BLaER1 treated with 17β-estradiol and CSF1 and Interleukin-3, amounts not matched to agents 10 nM and 100 nM (cell line): Measurements from ENCODE around the gene PLK4.
"Not testable (repeated sequence)": the region's sequence is repeated elsewhere in the genome, so short reads cannot be mapped to it uniquely, and the experiment has no call there.

Source experiments
- H3K27ac ChIP-seq, 11 experiments: shearing (Covaris generic); formaldehyde crosslinking; 2 replicates each; pipeline ENCODE4 v1.8.1; 2022
- H3K27me3 ChIP-seq, 11 experiments: shearing (Covaris generic); formaldehyde crosslinking; 2 replicates each; pipeline ENCODE4 v1.8.1; 2022
- H3K36me3 ChIP-seq, 11 experiments: shearing (Covaris generic); formaldehyde crosslinking; 2 replicates each; pipeline ENCODE4 v1.8.1; 2022
- H3K4me1 ChIP-seq, 10 experiments: shearing (Covaris generic); formaldehyde crosslinking; 2 replicates each; pipeline ENCODE4 v1.8.1; 2022
- H3K4me2 ChIP-seq, 11 experiments: shearing (Covaris generic); formaldehyde crosslinking; 2 replicates each; pipeline ENCODE4 v1.8.1; 2022
- H3K4me3 ChIP-seq, 10 experiments: shearing (Covaris generic); formaldehyde crosslinking; 2 replicates each; pipeline ENCODE4 v1.8.1; 2022
- H3K9ac ChIP-seq, 11 experiments: shearing (Covaris generic); formaldehyde crosslinking; 2 replicates each; pipeline ENCODE4 v1.8.1; 2022
- H3K9me3 ChIP-seq, 11 experiments: shearing (Covaris generic); formaldehyde crosslinking; replicated peaks in 1 of 11; 2 replicates each; pipeline ENCODE4 v1.8.1; 2022
- H4K20me1 ChIP-seq, 11 experiments: shearing (Covaris generic); formaldehyde crosslinking; 2 replicates each; pipeline ENCODE4 v1.8.1; 2022
- Cebpa-rat ChIP-seq, 11 experiments: shearing (Covaris generic); IDR thresholded peaks; 2 replicates each; pipeline ENCODE4 v1.8.1; 2022

Gene PLK4

DNA sequence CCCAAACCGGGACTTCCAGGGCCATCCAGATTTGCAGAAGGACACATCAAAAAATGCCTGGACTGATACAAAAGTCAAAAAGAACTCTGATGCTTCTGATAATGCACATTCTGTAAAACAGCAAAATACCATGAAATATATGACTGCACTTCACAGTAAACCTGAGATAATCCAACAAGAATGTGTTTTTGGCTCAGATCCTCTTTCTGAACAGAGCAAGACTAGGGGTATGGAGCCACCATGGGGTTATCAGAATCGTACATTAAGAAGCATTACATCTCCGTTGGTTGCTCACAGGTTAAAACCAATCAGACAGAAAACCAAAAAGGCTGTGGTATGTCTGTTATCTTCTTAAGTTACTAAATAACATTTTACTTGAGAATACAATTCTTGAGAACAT lies 9.2 kb downstream of the PLK4 start:
- TF ChIP-seq Cebpa-rat (IDR thresholded peaks at IDR 0.05): no peak
- H3K4me1 ChIP-seq: peaks cover 0 to 6% (median 0%) of the 10 kb centered on the region in 10 experiments; a peak in 1 of 20 replicates
- H3K9ac ChIP-seq: no peak overlapping the region
- H3K4me2 ChIP-seq: no peak overlapping the region
- H3K9me3 ChIP-seq: no peaks in the 10 kb centered on the region
- H4K20me1 ChIP-seq: peaks cover 0 to 17% (median 0%) of the 10 kb centered on the region in 11 experiments; a peak in 6 of 22 replicates
- H3K4me3 ChIP-seq: no peak overlapping the region
- H3K27ac ChIP-seq: no peak overlapping the region
- H3K36me3 ChIP-seq: peaks cover 16 to 99% (median 81%) of the 10 kb centered on the region in 11 experiments; a peak in 21 of 22 replicates
- H3K27me3 ChIP-seq: no peaks in the 10 kb centered on the region

DNA sequence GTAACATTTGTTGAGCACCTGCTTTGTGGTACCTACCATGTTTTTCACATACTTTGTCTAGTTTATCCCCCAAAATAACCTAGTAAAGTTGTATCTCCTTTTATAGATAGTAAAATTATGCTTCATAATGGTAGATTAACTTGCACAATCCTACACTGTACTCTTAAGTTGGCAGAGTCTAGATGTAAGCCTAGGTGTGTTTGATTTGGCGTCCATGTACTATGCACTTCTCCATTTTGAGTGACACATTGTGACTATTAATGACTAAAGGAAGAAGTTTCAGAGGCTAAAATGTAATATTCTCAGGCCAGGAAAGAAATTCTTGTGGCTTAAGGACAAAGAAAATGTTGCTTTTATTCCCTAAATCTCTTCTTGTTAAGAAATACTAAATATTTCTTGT lies 15.4 kb downstream of the PLK4 start:
- no peak for TF ChIP-seq Cebpa-rat (IDR thresholded peaks at IDR 0.05)
- no peak overlapping the region for H3K27ac ChIP-seq
- H3K4me3 ChIP-seq: no peak overlapping the region
- H3K27me3 ChIP-seq: no peaks in the 10 kb centered on the region
- no peaks in the 10 kb centered on the region for H3K4me1 ChIP-seq
- H3K4me2 ChIP-seq: no peak overlapping the region
- H3K9me3 ChIP-seq: peaks cover 0 to 10% (median 8%) of the 10 kb centered on the region in 11 experiments; a peak in 19 of 22 replicates
- no peak overlapping the region for H3K9ac ChIP-seq
- no peaks in the 10 kb centered on the region for H4K20me1 ChIP-seq
- H3K36me3 ChIP-seq: peaks cover 17 to 89% (median 76%) of the 10 kb centered on the region in 11 experiments; a peak in 21 of 22 replicates

DNA sequence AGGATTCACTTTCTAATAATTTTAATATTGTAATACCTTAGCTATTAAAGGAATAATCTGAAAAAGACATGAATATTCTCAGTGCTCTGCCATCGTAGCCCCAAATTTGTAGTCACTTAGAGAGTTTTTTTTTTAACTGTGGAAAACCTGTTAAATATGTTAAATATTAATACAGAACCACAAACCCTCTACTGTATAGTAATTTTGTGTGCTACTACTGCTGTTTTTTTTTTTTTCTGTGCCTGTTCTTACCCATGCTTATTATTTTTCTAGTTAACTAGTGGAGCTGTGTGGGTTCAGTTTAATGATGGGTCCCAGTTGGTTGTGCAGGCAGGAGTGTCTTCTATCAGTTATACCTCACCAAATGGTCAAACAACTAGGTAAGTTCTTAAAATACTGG lies 15.8 kb downstream of the PLK4 start:
- Histone ChIP-seq H3K4me3 (no peak overlapping the region), H3K36me3 (peaks cover 17 to 84% (median 76%) of the 10 kb centered on the region in 11 experiments; a peak in 21 of 22 replicates), H3K27ac (no peak overlapping the region), H3K9ac (no peak overlapping the region), H3K9me3 (peaks cover 0 to 10% (median 8%) of the 10 kb centered on the region in 11 experiments; a peak in 19 of 22 replicates), H3K4me1 (no peaks in the 10 kb centered on the region), H4K20me1 (no peaks in the 10 kb centered on the region), H3K27me3 (no peaks in the 10 kb centered on the region), H3K4me2 (no peak overlapping the region)
- no peak for TF ChIP-seq Cebpa-rat (IDR thresholded peaks at IDR 0.05)

DNA sequence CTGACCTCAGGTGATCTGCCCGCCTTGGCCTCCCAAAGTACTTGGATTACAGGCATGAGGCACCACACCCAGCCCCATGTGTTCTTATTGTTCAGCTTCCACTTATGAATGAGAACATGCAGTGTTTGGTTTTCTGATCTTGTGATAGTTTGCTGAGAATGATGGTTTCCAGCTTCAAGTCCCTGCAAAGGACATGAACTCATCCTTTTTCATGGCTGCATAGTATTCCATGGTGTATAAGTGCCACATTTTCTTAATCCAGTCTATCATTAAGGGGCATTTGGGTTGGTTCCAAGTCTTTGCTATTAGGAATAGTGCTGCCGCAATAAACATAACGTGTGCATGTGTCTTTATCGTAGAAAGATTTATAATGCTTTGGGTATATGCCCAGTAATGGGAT lies 19.0 kb downstream of the PLK4 start:
- H3K4me1 ChIP-seq, H3K27ac ChIP-seq, H3K4me3 ChIP-seq, H4K20me1 ChIP-seq, H3K9ac ChIP-seq, H3K4me2 ChIP-seq, H3K27me3 ChIP-seq: not testable (repeated sequence)
- peaks cover 0 to 25% (median 17%) of the 10 kb centered on the region in 11 experiments; a peak in 19 of 22 replicates for H3K9me3 ChIP-seq
- H3K36me3 ChIP-seq: peaks cover 7 to 54% (median 47%) of the 10 kb centered on the region in 11 experiments; a peak in 20 of 22 replicates

DNA sequence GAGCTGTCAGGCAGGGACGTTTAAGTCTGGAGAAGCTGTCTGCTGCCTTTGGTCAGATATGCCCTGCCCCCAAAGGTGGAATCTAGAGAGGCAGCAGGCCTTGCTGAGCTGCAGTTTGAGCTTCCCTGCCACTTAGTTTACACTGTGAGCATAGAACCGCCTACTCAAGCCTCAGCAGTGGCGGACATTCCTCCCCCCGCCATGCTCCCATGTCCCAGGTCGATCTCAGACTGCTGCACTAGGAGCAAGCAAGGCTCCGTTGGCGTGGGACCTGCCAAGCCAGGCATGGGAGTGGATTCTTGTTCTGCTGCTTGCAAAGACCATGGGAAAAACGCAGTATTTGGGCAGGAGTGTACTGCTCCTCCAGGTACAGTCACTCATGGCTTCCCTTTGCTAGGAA lies 24.3 kb downstream of the PLK4 start:
- H3K9ac ChIP-seq: no peak overlapping the region
- peaks cover 0 to 25% (median 12%) of the 10 kb centered on the region in 11 experiments; a peak in 13 of 22 replicates for H3K9me3 ChIP-seq
- H3K27ac ChIP-seq: no peak overlapping the region
- no peak overlapping the region for H3K4me3 ChIP-seq
- no peak overlapping the region for H3K4me2 ChIP-seq
- no peaks in the 10 kb centered on the region for H4K20me1 ChIP-seq
- no peaks in the 10 kb centered on the region for H3K27me3 ChIP-seq
- H3K36me3 ChIP-seq: peaks cover 0 to 3% (median 0%) of the 10 kb centered on the region in 11 experiments; a peak in 5 of 22 replicates
- H3K4me1 ChIP-seq: no peaks in the 10 kb centered on the region
- TF ChIP-seq Cebpa-rat (IDR thresholded peaks at IDR 0.05): no peak

DNA sequence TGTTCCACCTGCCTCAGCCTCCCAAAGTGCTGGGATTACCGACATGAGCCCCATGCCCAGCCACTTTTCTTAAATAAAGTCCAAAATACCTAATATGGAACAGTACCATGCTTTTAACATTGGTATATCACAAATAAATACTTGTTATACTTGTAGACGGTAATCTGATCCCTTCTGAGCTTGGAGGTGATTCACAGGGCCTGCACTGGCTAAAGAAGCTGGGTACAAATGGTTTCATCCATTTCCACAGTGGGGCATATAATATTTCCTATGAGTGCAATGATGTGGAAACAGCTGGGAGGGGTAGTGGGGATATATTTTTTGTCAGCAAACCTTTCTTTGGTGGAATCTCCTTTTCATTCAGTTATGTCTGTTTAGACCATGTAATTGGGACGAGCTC lies 35.8 kb downstream of the PLK4 start:
- TF ChIP-seq Cebpa-rat (IDR thresholded peaks at IDR 0.05): no peak

DNA sequence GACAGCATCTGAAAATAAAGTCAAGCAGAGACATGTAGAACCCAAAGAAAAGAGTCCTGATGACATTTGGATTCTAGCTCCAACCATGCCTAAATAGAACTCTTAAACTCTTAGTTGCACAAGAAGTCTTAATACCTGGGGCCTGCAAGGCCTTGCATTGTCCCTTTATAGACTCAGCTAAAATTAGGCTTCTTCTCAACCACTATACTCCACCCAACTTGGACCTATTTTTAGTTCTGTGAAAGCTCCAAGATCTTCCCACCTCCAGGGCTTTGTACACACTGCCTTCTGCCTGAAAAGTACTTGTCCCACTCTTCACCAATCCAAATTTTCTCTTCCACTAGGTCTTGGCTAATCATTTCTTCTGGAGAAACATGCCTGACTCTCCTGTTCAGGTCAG lies 36.5 kb downstream of the PLK4 start:
- H3K4me3 ChIP-seq: no peak overlapping the region
- H4K20me1 ChIP-seq: no peaks in the 10 kb centered on the region
- no peaks in the 10 kb centered on the region for H3K9me3 ChIP-seq
- H3K9ac ChIP-seq: no peak overlapping the region
- peaks cover 27 to 58% (median 48%) of the 10 kb centered on the region in 11 experiments; a peak in 21 of 22 replicates for H3K36me3 ChIP-seq
- no peaks in the 10 kb centered on the region for H3K27me3 ChIP-seq
- H3K4me2 ChIP-seq: no peak overlapping the region
- TF ChIP-seq Cebpa-rat (IDR thresholded peaks at IDR 0.05): no peak
- no peak overlapping the region for H3K27ac ChIP-seq
- H3K4me1 ChIP-seq: no peaks in the 10 kb centered on the region

More for the DNA sequence above, 35.8 kb downstream of the PLK4 start:
- H3K36me3 ChIP-seq: peaks cover 22 to 51% (median 42%) of the 10 kb centered on the region in 11 experiments; a peak in 21 of 22 replicates
- no peak overlapping the region for H3K4me3 ChIP-seq
- H3K27me3 ChIP-seq: no peaks in the 10 kb centered on the region
- H3K4me1 ChIP-seq: no peaks in the 10 kb centered on the region
- H4K20me1 ChIP-seq: no peaks in the 10 kb centered on the region
- H3K4me2 ChIP-seq: no peak overlapping the region
- H3K27ac ChIP-seq: no peak overlapping the region
- H3K9ac ChIP-seq: no peak overlapping the region
- H3K9me3 ChIP-seq: no peaks in the 10 kb centered on the region

DNA sequence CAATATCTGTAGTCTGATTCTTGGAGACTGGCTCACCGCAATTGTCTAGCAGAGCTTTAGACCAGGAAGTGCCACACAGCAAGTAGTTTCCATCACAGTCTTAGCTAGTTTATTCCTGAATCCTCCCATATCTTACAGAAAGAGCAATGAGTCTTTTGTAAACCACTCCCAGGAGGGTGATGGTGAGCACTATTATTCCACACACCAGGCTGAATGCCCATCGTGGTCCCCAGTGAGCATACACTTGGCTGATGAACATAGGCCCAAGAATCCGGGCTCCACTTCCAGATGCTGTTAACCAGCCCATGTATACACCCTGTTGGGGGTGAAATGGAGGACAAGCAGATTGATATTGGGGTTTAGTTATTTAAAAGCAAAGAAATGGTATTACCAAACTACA lies 39.8 kb downstream of the PLK4 start:
- Histone ChIP-seq H3K4me1 (no peaks in the 10 kb centered on the region), H3K27me3 (no peaks in the 10 kb centered on the region), H4K20me1 (no peaks in the 10 kb centered on the region), H3K9me3 (0 out of 22 replicates have a peak, but pooled peaks cover 0 to under 1% (median 0%) of the 10 kb centered on the region in 11 experiments), H3K4me3 (no peak overlapping the region), H3K27ac (no peak overlapping the region), H3K9ac (no peak overlapping the region), H3K4me2 (no peak overlapping the region), H3K36me3 (peaks cover 30 to 84% (median 54%) of the 10 kb centered on the region in 11 experiments)
- TF ChIP-seq Cebpa-rat (IDR thresholded peaks at IDR 0.05): no peak

DNA sequence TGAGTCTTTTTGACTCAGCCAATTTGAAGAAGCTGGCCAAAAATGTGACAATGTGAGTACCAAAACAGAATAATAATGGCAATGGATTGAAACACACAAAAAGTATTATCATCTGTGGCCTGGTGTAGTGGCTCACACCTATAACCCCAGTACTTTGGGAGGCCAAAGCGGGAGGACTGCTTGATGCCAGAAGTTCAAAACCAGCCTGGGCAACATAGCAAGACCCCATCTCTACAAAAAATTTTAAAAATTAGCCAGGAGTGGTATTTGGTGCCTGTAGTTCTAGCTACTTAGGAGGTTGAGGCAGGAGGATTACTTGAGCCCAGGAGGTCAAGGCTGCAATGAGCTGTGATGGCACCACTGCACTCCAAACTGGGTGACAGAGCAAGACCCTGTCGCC lies 41.5 kb downstream of the PLK4 start:
- Histone ChIP-seq H3K9me3 (peaks cover 0 to 11% (median 5%) of the 10 kb centered on the region in 11 experiments; a peak in 12 of 22 replicates), H3K4me1 (no peaks in the 10 kb centered on the region), H4K20me1 (no peaks in the 10 kb centered on the region), H3K4me2 (no peak overlapping the region), H3K9ac (no peak overlapping the region), H3K4me3 (no peak overlapping the region), H3K27ac (no peak overlapping the region), H3K36me3 (peaks cover 39 to 88% (median 60%) of the 10 kb centered on the region in 11 experiments), H3K27me3 (no peaks in the 10 kb centered on the region)
- no peak for TF ChIP-seq Cebpa-rat (IDR thresholded peaks at IDR 0.05)

DNA sequence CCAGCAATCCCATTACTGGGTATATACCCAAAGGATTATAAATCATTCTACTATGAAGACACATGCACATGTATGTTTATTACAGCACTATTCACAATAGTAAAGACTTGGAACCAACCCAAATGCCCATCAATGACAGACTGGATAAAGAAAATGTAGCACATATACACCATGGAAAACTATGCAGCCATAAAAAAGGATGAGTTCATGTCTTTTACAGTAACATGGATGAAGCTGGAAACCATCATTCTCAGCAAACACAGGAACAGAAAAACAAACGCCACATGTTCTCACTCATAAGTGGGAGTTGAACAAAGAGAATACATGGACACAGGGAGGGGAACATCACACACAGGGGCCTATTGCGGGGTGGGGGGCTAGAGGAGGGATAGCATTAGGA lies 45.0 kb downstream of the PLK4 start:
- H3K27me3 ChIP-seq, H3K4me3 ChIP-seq, H3K27ac ChIP-seq, H3K9ac ChIP-seq, H4K20me1 ChIP-seq, H3K4me1 ChIP-seq, H3K4me2 ChIP-seq: not testable (repeated sequence)
- Histone ChIP-seq H3K36me3 (peaks cover 47 to 85% (median 57%) of the 10 kb centered on the region in 11 experiments), H3K9me3 (peaks cover 0 to 11% (median 5%) of the 10 kb centered on the region in 11 experiments; a peak in 12 of 22 replicates)
